ENCODE data around the gene NPIPA3. TPM values are rescaled to one million over a fixed set of nuclear protein-coding genes. Genes with fewer than 3 reads are reported as not detected.

The NPIPA3 gene
- total and polyA plus RNA-seq, 2 of the 8 experiments (the other 6 are each of a cell fraction or from before 2014, with no cell fraction given) = 0.88 to 10.5 TPM

Other genes starting within 250 kb of the NPIPA3 start
- 40.8 and 44.6 TPM in 2 replicates for gene PARN, start 73.2 kb upstream of the NPIPA3 start, total RNA-seq (2021; fragmentation: NEBNext Ultra II Directional; extraction: Animal tissue kit (Norgen Biotek cat#: 25700))
- gene PARN, start 73.2 kb upstream of the NPIPA3 start, polyA plus RNA-seq (2011; rRNA removed) = 21.4 and 24.5 TPM in 2 replicates
- gene BFAR, start 70.5 kb upstream of the NPIPA3 start, total RNA-seq (2021; fragmentation: NEBNext Ultra II Directional; extraction: Animal tissue kit (Norgen Biotek cat#: 25700)) = 75.5 and 78.2 TPM in 2 replicates
- gene BFAR, start 70.5 kb upstream of the NPIPA3 start, polyA plus RNA-seq (2011; rRNA removed) = 48.2 and 56.9 TPM in 2 replicates
- 0.54 and 0.60 TPM in 2 replicates for gene PLA2G10, start 9.1 kb upstream of the NPIPA3 start, total RNA-seq (2021; fragmentation: NEBNext Ultra II Directional; extraction: Animal tissue kit (Norgen Biotek cat#: 25700))
- gene PLA2G10, start 9.1 kb upstream of the NPIPA3 start, polyA plus RNA-seq (2011; rRNA removed) = 2.2 and 2.4 TPM in 2 replicates
- gene NPIPA2, start 39.1 kb downstream of the NPIPA3 start, total RNA-seq (2021; fragmentation: NEBNext Ultra II Directional; extraction: Animal tissue kit (Norgen Biotek cat#: 25700)) = 16.8 and 17.8 TPM in 2 replicates
- gene NPIPA2, start 39.1 kb downstream of the NPIPA3 start, polyA plus RNA-seq (2011; rRNA removed) = 7.6 and 8.9 TPM in 2 replicates
- 121 and 129 TPM in 2 replicates for gene NOMO1, start 130.3 kb downstream of the NPIPA3 start, total RNA-seq (2021; fragmentation: NEBNext Ultra II Directional; extraction: Animal tissue kit (Norgen Biotek cat#: 25700))
- gene NOMO1, start 130.3 kb downstream of the NPIPA3 start, polyA plus RNA-seq (2011; rRNA removed) = 74.1 and 74.3 TPM in 2 replicates
- 85.1 and 97.8 TPM in 2 replicates for gene NPIPA1, start 234.0 kb downstream of the NPIPA3 start, total RNA-seq (2021; fragmentation: NEBNext Ultra II Directional; extraction: Animal tissue kit (Norgen Biotek cat#: 25700))
- gene NPIPA1, start 234.0 kb downstream of the NPIPA3 start, polyA plus RNA-seq (2011; rRNA removed) = 58.1 and 60.0 TPM in 2 replicates

Data from H1 (cell line).